ENCODE data around the gene FAT1.

FAT1 gene

DNA sequence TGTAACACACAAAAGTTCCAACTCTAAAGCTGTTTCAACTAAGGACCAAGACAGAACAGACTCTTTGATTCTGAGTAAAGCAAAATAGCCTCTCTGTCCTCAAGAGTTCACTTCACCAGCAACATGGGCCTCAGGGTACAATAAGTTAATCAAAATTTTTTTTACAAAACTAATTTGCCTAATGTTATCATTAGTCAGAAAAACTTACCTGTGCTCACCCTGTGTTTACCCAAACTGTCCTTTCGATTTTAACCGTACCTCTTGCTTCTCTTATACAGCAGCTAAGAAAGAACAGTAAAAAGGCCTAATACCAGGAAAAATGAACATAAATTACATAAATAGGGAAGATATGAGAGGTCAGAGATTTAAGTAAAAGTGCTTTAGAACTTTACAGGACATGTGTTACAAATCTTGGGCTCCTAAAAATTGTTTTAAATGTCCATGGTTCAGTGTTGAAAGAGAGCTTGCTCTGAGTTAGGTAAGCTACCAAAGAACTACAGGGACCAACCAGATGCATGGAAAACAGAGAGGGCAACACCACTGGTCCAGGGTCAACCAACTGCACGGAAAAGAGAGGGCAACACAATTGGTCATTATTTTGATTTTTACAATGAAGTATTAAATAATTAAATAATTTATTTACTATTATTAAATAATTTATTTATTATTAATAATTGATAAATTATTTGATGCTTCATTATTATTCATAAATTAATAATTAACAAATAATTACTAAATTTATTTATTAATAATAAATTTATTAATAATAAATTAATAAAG, 73.1 kb downstream of the FAT1 start:
- DNase-seq, result no peak

- no peak for DNase-seq
These were observed 75.8 kb downstream of the FAT1 start for GRCh38 chr4:186647821-186648220.

DNA sequence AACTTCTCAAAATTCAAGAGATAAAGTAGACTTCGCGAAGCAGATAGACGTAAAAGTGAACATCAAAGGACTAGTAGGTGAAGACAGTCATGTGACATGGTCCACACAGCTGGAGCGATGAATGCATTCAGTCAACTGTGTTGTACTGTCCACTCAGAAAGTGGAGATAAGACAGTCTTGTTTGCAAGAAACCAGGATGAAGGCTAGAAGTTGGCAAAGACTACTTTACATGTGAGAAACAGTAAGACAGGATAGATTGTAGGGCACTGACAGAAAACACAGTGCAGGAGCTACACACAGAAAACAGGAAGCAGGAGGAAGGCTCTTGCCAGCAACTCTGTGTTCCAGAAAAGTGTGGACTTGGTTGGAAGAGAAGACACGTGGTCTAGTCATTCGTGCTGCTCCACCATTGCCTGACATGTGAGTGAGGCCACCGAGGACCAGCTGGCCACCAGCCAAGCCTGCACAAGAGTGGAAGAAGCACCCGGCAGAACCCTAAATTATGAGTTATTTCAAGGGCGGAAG, 78.9 kb downstream of the FAT1 start:
- DNase-seq, result no peak

GRCh38 chr4:186644311-186644638, 79.4 kb downstream of the FAT1 start:
- DNase-seq, result no peak

DNA sequence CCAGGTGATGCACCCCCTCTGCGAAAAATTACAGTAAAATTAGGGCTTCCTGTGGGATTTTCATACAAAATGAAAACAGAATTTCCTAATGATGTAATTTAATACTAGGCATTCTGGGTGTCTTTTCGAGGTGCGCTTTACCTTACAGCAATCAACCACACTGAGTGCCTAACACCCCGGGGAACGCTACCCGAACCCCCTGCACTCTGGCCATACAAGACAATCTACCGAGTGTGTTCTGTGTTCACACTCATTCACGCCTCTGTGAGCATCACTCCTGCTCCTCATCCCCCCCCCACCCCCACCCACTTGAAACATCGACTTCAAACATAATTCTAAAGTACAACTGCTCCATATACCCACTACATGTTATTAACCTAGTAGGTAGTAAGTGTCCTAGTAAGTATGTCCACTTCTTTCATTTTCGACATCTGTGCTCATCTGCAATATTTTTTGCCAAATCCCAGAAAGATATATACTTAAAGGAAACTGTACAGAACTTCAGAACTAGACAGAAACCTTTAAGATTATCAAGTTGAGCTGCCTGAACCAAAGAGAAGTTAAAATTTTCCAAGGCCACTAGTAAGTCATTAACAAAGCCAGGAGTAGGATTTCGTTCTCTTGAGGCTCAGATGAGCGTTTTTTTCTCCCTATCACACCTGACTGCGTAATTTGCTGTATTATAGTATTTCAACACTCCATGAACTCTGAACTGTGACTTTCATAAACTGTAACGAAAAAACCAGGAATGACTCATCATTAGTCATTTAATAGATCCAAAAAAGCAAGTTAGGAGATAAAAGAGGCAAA, 80.0 kb downstream of the FAT1 start:
- DNase-seq, result no peak

GRCh38 chr4:186642998-186643397, 80.7 kb downstream of the FAT1 start:
- DNase-seq, result no peak

DNA sequence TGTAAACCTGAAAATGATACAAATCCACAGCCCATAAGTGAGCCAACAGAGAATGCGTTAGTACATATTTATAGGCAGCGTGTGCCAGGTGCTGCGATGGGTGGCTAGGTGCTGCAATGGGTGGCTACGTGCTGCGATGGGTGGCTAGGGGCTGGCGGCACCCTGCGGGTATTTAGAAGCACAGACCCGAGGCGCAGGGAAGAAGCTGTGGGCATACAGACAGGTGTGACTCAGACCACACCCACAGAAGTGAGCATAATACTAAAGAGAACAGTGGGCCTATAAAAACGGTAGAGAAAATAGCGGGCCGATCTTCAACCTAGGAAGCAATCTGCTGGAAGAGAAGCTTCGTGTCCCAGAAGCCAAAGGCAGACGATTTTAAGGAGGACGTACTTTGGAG, 81.1 kb downstream of the FAT1 start:
- DNase-seq, result no peak

- no peak for DNase-seq
These were observed 89.0 kb downstream of the FAT1 start for GRCh38 chr4:186634591-186635128.

DNA sequence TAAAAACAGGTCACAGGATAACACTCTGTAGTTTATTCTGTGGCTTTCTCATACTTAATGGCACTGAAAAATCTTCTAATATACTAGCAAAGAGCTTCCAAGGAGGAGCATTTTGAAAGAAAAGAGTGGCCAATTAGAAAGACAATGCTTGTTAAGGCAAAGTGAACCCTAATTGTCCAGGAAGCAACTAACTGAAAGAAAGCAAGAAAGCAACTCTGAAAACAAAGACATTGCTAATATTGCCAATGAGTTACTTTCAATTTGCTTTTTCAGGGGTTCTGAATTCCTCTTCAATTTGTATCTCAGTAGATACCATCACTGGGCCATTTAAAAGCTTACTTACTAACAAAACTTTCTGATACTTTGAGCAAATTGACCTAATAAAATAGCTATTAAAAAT, 89.8 kb downstream of the FAT1 start:
- no peak for DNase-seq

GRCh38 chr4:186630128-186630527, 93.5 kb downstream of the FAT1 start:
- no peak for DNase-seq

DNA sequence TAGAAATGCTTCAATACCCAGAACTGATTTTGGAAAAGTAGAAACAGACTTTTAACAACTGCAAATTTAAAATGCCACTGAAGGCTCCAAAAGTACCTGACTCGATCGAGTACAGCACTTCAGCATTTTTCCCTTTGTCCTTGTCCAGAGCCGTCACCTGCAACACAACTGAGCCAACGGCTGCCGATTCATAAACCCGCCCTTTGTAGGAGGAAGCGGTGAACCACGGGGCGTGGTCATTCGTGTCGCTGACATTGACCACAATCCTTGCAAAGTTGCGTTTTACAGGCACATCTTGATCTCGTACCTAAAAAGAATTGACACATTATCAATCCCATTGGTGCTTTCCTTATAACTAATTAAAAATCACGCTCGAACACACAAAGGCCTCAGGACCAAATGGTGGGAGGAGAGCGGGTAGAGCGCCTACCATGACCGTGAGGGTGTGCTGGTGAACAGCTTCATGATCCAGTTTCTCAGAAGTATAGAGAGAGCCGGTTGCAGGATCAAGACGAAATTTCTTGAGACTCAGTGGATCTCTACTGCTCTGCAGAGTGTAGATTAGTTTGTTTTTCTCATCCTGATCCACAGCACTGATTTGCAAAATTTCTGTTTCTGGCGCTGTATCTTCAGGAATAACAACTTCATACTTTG, 95.5 kb downstream of the FAT1 start:
- DNase-seq, result no peak

GRCh38 chr4:186627226-186627865, 96.3 kb downstream of the FAT1 start:
- DNase-seq, result no peak

DNA sequence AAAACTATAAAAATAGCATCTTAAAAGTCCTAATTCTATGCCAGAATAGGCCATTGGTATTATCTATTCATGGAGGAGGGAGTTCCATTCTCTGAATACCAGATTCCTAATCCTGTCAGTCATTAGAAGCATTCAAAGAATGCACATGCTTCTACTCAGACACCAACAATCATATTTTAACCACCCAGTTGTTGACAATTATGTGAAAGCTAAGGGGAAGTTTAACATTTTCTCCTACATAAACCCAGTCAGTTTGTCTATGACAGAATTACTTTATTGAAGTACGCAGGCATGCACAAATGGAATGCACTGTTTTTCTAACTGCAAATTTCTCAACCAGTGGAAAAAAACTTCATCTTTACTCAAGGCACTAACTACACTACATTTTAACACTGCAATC, 98.7 kb downstream of the FAT1 start:
- no peak for DNase-seq

- DNase-seq, result no peak
These were observed 100.1 kb downstream of the FAT1 start for GRCh38 chr4:186623546-186623945.

- no peak for DNase-seq
These were observed 100.7 kb downstream of the FAT1 start for GRCh38 chr4:186622788-186623464.

DNA sequence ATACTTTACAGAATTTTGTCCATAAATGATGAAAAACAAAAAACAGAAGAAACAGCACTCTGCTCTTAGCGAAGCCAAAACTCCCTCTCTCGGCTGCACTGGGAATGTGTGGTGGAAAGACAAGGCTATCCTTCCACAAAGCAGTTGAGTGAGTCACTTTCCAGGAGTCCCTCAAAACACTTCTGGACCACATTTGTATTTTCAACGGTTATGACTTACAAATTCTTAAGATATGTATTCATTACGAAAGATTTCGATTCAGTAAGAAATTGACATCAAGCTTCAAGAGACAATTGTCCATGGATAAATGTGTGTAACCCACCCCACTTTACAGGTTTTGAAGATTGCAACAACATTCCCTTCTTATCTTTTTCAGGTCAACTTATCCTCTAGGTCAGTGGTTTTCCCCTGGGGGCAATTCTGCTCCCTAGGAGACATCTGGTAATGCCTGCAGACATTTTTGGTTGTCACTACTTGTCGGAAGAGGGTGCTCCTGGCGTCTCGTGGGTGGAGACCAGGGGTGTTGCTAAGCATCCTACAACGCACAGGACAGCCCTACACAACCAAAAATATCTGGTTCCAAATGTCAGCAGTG, 101.6 kb downstream of the FAT1 start:
- no peak for DNase-seq

- DNase-seq, result no peak
These were observed 104.6 kb downstream of the FAT1 start for GRCh38 chr4:186619088-186619487.

DNA sequence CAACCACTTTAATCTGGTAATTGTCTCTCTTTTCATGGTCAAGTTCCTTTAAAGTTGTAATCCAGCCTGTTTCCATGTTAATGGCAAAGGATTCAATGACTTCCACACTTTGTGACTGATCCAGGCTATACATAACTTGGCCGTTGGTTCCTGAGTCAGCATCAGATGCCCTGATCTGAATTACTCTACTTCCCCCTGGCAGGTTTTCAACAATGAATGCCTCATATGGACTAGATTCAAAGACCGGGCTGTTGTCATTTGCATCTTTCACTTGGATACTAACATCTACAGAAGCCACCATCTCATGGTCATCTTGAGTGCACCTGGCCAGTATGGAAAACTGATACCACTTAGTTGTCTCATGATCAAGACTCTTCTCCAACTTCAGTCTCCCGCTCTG, 105.7 kb downstream of the FAT1 start:
- no peak for DNase-seq

DNA sequence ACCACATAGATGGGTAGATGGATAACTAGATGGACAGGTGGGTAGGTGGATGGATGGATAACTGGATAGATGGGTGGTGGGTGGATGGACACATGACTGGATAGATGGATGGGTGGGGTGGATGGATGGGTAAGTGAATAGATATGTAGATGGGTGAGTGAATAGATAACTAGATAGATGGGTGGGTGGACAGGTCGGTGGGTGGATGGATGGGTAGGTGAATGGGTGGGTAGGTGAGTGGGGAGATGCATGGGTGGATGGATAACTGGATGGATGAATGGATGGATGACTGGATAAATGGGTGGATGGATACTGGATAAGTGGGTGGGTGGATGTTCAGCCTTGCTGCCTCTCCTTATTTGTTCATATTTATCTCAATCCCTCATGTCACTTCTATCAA, 116.2 kb downstream of the FAT1 start:
- no peak for DNase-seq

DNA sequence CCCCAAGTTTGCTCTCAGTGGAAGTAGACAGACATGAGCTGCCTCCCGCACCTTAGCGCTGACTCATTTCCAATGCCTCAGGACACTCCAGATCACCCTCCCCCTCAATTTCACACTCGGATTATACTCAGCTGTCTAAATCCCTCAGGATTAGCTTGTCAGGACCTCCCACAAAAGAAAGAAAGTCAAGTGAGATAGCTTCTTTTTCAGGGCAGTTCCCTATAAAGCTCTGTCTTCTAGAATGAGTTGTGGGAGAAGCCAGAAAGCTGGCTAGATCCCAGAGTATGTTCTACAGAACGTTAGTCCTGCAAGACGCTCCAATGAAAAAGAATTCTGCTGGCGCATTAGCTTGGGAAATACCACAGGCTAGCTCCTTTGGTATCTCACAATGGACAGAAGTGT, 117.1 kb downstream of the FAT1 start:
- no peak for DNase-seq

- no peak for DNase-seq
These were observed 118.3 kb downstream of the FAT1 start for GRCh38 chr4:186605261-186605865.

Data from activated CD4-positive, alpha-beta T cell treated with anti-CD3 and anti-CD28 coated beads for 4 hours (primary cell).